Skeletal muscle cell (primary cell): ENCODE results near the gene SETD5.

Experiments used
- DNase-seq: peaks from one replicate; pipeline ENCODE4 v3.0.0-alpha.2; 2010; ENCODE audit warnings: low read depth
- H3K4me3 ChIP-seq: 2 replicates; pipeline ENCODE4 v1.5.1; 2011; ENCODE audit warnings: low read depth, mild to moderate bottlenecking, control low read depth, low read length, moderate library complexity

SETD5 gene

DNA sequence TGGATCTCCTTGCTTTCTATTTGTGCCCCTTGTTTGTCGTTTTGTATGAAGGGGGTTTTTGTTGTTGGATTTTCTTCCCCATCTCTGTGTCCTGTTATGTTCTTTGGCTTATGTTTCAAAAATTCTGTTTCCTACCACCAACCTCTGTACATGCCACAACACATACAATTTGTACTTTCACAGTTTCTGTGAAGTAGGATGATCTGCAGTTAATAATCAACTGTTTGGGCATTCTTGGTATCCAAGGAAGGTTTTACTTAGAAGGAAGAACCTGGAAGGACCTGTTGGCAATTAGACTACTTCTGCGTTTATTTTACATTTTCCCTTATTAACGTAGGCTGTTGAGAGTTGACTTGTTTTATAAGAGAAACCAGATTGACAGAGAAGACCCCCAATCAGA lies 8.3 kb downstream of the SETD5 start:
- DNase-seq, result no peak
- no peak overlapping the region for H3K4me3 ChIP-seq

DNA sequence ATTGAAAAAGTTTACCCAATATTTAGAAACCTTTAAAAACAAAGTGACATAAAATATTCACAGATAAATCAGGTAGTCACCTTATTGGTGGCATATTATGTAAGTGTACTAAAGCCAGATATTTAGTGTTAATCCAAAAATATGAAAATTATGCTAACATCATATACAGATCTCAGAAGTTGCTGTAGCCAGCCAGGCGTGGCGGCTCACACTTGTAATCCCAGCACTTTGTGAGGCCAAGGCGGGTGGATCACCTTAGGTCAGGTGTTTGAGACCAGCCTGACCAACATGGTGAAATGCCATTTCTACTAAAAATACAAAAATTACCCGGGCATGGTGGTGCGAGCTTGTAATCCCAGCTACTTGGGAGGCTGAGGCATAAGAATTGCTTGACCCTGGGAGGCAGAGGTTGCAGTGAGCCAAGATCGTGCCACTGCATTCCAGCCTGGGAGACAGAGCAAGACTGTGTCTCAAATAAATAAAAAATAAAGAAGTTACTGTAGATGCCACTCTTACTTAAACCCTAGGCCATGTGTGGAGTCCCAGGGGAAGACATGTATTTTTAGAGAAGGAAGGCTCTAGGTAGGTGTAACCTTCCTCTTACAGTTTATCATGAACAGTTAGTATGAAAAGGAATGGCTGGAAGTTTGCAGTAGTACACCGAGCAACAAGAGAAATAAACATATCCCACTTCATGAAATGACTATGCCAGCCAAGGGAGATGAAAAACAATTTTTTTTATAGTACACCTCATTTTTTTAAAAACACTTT lies 9.6 kb downstream of the SETD5 start:
- H3K4me3 ChIP-seq, result no peak overlapping the region

DNA sequence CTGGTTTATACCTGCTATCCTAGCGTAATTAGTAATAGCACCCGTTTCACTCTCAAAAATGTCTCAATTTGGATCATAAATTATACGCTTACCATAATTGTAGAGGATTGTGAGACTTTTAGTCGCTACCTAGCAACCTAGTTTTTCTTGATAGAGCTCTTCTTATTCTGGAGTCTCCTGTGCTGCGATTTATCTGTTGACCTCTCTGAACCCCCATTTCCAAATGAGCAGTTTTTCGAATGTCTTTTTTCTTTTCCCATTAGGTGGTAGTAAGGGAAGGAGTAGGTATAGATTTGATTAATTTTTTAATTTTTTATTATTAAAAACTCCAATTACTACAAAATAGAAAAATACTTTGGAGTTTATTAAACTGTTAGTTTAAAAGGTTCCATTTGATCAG lies 10.6 kb downstream of the SETD5 start:
- H3K4me3 ChIP-seq, result no peak overlapping the region
- no peak for DNase-seq

More for the DNA sequence above, 9.6 kb downstream of the SETD5 start:
- no peak for DNase-seq

DNA sequence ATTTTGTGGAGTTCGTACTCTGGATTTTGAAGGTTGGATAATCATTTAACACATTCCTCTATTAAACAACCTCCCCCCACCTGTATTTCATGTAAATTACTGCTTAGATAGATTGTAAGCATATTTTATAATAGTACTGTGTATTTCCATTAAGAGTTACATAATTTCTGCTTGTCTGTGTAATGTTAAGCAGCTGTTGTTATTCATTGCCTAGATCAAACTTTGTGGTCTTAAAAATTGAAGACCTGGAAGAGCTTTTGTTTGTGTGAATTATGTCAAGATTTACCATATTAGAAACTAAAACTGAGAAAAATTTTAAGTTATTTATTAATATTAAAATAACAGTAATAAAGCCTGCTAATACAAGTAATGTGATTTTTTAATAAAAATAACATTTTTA lies 11.1 kb downstream of the SETD5 start:
- no peak for DNase-seq
- H3K4me3 ChIP-seq, result no peak overlapping the region

DNA sequence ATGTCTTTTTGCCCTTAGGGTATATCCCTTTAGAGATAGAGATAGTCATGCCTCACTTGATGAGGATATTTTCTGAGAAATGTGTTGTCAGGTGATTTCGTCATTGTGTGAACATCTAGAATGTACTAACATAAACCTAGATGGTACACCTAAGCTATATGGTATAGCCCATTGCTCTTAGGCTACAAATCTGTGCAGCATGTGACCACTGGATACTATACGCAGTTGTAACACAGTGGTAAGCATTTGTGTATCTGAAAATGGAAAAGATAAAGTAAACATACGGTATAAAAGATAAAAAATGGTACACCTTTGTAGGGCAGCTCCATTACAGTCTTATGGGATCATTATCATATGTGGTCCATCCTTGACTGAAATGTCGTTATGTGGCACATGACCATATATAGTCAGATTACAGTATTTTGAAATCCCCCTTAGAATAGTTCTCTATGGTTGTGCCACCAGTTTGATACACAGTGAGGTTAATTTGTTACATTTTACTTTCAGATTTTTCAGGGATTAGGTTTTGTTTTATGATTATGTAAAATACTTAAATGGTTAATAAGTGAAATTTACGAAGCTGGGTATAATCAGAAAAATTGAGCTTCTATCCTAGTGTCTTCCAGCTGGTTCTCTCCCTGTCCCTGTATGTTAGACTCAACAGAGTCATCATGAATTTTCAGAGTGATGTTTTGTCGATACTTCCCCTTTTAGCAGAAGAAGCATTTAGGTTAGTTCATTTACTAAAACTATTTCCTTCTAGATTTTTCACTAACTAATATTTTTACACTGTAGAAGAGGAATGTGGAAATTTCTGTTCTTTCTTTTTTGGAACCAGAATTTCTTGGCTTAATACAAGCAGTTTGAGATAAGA lies 12.8 kb downstream of the SETD5 start:
- DNase-seq, result no peak
- no peak overlapping the region for H3K4me3 ChIP-seq

DNA sequence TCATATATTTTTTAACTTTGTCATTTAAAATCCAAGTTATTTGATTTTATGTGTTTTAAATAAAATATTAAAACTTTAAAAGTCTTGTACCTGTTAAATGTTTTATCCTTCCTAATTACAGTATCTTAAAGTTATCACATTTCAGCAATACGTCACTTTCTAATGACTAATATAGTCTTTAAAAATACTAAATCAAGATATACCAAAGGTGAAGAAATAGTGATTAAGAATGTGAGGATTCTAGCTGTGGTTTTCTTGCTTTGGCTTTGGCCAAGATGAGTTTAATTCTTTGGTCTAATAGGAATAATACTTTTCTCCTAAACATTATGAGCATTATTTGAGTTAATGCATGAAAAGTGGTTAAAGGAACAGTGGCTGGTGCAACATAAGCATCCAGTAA lies 13.9 kb downstream of the SETD5 start:
- no peak for DNase-seq
- no peak overlapping the region for H3K4me3 ChIP-seq

DNA sequence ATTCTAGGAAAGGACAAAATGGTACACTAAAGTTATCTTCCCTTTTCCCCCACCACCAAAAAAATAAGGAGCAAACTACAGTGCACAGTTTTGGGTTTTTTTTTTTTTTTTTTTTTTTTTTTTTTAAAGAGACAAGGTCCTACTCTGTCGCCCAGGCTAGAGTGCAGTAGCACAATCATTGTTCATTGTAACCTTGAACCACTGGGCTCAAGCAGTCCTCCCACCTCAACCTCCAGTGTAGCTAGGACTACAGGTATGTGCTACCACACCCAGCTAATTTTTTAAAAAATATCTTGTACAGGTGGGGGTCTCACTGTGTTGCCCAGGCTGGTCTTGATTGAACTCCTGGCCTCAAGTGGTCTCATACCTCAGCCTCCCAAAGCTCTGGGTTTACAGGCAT lies 14.9 kb downstream of the SETD5 start:
- no peak overlapping the region for H3K4me3 ChIP-seq
- no peak for DNase-seq

DNA sequence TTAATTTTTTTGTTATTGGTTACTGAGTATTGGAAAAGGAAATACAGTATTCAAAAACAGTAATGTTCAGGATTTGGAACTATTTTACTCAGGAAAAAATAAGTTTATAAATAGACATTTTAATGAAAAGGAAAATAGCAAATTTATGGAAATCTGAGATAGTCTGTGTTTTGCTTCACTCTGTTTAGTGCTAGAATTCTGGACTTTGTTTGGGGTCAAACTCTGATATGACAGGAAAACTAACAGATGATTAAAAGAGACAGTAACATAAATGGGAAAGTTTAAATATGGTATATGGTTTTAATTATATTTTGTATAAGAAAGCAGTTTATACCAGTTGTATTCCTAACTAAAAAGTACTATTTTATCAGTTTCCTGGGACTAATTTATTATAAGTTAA lies 17.4 kb downstream of the SETD5 start:
- DNase-seq, result no peak
- no peak overlapping the region for H3K4me3 ChIP-seq

DNA sequence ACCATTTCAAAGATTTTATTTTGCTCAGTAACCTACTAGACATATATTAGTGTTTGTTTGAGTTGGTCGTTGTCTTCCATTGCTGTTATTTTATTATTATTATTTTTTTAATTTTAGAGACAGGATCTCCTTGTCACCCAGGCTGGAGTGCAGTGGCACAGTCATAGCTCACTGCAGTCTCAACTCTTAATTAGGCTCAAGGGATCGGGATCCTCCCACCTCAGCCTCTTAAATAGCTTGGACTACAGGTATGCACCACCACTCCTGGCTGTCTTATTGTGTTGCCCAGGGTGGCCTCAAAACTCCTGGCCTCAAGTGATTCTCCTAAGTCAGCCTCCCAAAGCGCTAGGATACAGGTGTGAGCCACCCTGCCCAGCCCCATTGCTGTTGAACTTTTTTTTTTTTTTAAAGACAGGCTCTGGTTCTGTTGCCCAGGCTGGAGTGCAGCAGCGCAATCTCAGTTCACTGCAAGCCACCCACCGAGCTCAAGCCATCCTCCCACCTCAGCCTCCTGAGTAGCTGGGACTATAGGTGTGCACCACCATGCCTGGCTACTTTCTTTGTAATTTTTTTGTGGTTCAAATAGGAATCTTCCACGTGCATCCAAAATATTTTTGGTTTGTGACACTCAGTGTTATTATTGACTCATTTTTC lies 18.2 kb downstream of the SETD5 start:
- no peak overlapping the region for H3K4me3 ChIP-seq
- no peak for DNase-seq

DNA sequence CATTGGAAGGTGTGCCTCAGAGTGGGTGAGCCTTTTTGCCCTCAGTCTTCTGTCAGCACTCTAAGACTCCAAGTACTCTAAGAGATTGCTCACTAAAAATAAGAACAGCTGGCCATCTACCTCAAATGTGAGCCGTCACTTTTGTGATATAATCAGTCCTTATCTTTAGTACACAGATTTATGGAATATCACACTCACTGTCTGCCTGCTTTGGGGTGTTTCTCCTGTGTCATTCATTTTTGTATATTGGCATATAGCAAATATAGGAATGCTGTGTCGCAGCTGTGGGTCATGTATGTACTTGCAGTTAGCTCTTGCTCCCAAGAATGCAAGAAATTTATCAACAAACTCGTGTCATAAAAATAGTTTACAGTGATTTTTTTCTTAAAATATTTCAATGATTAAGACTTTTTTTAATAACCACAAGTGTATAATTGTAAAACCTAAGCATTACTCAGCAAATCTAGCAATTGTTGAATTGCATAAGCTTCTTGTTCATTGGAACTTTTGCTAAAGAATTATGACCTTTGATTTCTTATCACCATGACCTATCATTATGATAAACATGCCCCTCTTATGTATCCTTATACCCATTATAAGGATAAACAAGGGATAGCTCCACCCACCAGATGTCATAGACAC lies 18.8 kb downstream of the SETD5 start:
- H3K4me3 ChIP-seq, result no peak overlapping the region
- DNase-seq, result no peak

DNA sequence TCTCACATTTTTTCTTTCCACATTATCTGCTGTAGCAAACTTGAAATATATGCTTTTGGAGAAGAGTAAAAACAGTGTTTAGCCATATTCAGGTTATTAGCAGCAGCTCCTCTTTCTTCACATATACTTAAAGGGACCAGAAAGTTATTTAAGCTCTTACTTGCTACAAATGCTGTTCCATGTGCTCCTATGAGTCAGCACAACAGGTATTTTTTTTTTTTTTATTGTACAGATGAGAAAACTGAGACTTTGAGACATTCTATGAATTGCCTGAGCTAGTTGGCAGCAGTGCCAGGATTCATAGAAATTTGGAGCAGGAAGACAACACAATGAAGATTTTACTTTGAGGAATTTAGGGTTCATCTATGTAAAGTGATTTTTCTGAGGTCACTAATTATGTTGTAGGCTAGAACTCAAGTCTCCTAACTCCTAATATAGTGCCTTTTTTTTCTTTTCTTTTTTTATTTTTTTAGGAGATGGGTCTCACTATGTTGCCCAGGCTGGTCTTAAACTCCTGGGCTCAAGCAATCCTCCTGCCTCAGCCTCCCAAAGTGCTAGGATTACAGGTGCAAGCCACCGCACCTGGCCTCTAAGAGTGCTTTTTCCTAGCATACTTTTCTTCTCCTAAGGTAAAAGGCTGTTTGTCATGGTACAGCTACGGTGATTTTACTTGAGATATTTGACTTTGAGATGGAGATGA lies 23.6 kb downstream of the SETD5 start:
- no peak for DNase-seq
- no peak overlapping the region for H3K4me3 ChIP-seq

DNA sequence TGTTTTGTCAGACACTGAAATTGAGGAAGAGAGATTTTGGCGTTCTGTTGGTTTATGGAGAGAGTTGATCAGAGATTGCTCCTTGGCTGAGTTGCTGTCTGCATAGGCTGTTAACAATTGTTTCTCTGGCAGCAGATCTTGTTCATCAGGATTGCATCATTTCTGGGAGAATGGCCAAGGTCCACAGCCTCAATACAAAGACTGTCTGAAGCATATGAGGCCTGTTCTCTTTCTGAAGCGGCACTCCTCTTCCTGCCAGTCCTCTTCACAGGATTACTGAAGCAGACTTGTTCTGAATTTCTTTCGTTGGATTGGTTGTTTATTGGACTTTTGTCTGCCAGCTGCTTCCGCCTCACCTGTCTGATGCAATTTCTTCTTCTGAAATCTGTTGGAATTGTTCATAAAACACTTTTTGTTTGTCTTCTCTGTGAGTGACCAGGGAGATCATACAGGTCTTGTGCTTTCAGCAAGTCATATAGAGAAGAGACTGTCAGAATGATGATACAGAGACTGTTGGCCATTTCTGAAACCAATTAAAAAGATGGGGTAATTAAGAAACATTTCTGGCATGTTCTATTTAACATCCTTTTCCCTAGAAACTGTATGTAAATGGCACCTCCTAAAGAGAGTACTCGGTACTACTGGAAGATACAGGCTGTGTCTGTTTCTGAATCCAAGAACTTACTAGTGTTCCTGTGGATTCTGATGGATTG lies 25.5 kb downstream of the SETD5 start:
- peak overlapping the region; percentile 15 for H3K4me3 ChIP-seq
- peak; percentile 92 for DNase-seq

DNA sequence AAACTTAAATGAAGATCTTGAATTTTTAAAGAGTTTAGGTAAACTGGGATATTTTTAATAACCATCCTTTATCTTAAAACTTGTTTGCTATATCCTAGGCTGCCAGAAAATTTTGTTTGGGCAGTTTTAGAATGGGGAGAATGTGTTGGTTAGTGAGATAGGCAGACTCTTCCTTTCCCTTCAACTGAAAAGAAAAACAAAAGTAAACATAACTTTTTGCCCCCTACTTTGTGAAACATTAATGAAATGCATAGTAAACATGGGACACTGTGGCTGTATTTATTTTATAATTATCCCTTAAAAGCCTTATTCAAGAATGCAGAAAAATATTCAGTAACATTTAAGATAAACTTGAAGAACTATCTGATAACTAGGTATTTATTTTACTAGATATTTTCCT lies 31.0 kb downstream of the SETD5 start:
- H3K4me3 ChIP-seq, result no peak overlapping the region
- no peak for DNase-seq

DNA sequence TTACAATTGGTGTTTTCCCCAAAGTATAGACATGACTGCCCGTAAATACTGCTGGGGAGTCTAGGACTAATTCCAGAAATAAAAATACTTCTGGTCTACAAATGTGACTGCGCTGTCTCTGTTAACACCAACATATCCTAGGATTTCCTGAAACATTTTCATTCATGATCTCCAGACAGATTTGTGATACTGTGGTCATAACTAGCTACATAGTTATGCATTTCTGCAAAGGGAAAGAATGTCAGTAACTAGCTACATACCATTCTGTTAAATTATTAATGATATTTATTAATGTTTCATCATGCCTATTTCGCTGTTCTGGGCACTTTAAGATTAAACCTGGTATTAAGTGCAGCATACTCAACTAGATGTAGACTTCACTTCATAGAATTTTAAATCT lies 33.3 kb downstream of the SETD5 start:
- H3K4me3 ChIP-seq, result no peak overlapping the region
- no peak for DNase-seq

DNA sequence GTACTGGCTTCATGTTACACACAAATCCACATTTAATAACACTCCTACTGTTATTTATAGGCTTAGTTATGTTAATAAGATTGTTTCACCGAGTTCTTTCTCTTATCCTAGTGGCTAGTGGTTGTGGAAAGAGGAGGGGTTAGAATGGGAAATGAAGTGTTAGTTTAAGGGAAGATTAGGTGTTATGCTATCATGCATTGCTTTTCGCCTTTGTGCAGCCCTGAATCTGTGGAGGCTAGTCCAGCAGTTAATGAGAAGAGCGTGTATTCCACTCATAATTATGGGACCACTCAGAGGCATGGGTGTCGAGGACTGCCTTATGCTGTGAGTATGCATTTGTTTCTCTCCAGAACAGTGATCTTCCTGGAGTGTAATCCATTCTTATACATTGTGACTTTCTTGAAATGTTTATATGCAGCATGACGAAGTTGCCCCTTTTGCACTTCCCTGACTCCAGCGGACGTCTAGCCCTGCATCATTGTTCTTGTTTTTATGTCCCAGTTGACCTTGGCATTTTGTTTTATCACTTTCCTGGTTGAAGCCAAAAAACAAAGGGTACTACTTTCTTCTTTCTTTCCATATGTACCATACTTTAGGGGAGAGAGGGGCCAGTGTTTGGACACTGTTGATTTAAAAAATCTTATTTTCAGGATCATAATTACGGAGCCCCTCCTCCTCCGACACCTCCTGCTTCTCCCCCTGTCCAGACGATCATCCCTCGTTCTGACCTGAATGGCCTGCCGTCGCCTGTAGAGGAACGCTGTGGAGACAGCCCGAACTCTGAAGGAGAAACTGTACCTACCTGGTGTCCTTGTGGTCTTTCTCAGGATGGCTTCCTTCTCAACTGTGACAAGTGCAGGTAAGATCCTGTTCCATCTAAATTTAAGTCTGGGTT lies 36.5 kb downstream of the SETD5 start:
- H3K4me3 ChIP-seq, result no peak overlapping the region
- no peak for DNase-seq

DNA sequence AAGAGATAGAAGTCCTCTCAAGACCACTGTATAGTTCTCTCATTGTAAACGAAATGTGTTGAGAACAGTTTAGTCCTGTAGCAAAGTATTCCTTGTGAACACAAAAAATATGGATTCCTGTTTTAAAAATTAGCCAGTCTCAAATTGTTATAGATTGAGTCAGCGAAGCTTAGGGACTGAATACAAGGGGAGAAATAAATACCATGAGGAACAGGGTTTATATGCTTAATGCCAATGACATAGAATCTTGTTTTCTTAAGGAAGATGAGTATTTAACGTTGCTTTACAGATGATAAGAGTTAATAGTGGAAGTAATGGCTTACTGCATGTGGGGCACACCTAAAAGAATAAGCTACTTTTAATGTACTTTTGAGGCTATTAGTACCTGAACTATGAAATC lies 37.9 kb downstream of the SETD5 start:
- H3K4me3 ChIP-seq, result no peak overlapping the region
- DNase-seq, result no peak

DNA sequence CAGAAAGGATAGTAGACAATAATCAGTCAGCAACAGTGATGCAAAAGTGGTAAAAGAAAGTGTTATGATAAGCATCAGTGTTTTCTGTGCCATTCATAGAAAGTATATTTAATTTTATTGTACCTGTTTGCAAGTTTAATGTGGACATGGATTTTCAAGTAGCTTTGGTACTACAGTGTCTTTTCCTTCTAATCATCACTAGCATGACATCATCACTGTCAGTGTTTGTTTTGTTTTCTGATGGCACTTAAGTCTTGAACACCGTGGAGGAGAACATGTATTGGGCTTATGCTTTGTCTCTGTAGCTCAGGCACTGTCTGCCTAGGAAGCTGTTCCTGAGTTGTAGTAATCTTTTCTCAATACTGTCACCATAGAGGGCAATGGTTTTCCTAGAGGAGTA lies 41.9 kb downstream of the SETD5 start:
- H3K4me3 ChIP-seq, result no peak overlapping the region
- no peak for DNase-seq
